Vagina (tissue), 2 donors: Measurements from ENCODE around the gene DAB2IP. TPM values are rescaled to one million over a fixed set of nuclear protein-coding genes. Genes with fewer than 3 reads are reported as not detected.
A peak's percentile ranks its signal among the peaks of the same experiment; 100 is the strongest.

Source experiments
- DNase-seq, 2 donors: peaks; one replicate each; pipeline ENCODE4 v3.0.0-alpha.2; 2017; ENCODE audit errors: extremely low spot score in 2 of 2
- H3K27ac ChIP-seq: fragments of 200-600 bp; sonication (generic); one replicate; pipeline ENCODE4 v1.5.1; 2019
- H3K27me3 ChIP-seq: fragments of 200-600 bp; sonication (generic); one replicate; pipeline ENCODE4 v1.5.1; 2019
- H3K36me3 ChIP-seq, 2 donors: fragments of 200-600 bp; sonication (generic); one replicate each; pipeline ENCODE4 v1.5.1; 2017 to 2019
- H3K4me1 ChIP-seq: fragments of 200-600 bp; sonication (generic); one replicate; pipeline ENCODE4 v1.5.1; 2019
- H3K4me3 ChIP-seq, 2 donors: fragments of 200-600 bp; sonication (generic); 1 replicate in 1 of 2; 2 replicates in 1 of 2; pipeline ENCODE4 v1.5.1; 2016 to 2019
- H3K9me3 ChIP-seq: fragments of 200-600 bp; sonication (generic); one replicate; pipeline ENCODE4 v1.5.1; 2019
- CTCF ChIP-seq, 3 experiments: fragments of 450-650 bp in 2 of 3; fragments of 200-600 bp in 1 of 3; sonication (generic) in 1 of 3; IDR thresholded peaks; one replicate each; pipeline ENCODE4 v1.5.1; 2017 to 2019; ENCODE audit warnings: antibody characterized with exemption in 3 of 3, mild to moderate bottlenecking in 2 of 3, moderate library complexity in 2 of 3
- POLR2A ChIP-seq, 2 donors: fragments of 450-650 bp; IDR thresholded peaks; one replicate each; pipeline ENCODE4 v1.6.1; 2017; ENCODE audit warnings: antibody characterized with exemption in 2 of 2, mild to moderate bottlenecking in 2 of 2, moderate library complexity in 2 of 2
- POLR2AphosphoS5 ChIP-seq, 2 donors: sonication (generic); formaldehyde crosslinking; IDR thresholded peaks; one replicate each; pipeline ENCODE4 v1.9.0; 2017; ENCODE audit warnings: antibody characterized with exemption in 2 of 2, mild to moderate bottlenecking in 2 of 2, low read depth in 1 of 2; ENCODE audit not compliant: insufficient read depth in 1 of 2
- intact Hi-C: fragments of 100-400 bp; cut with DNase I; formaldehyde crosslinking; loops from one replicate; pipeline ENCODE4 v1.15.1; 2023
- total RNA-seq: library from RNA; depleted of rRNA; stranded (reverse); fragments of >200 nt; gene quantifications from one replicate; pipeline ENCODE4 v1.2.3, GENCODE V29; 2016

DAB2IP gene
- total RNA-seq, 1 donor from 2014 or later: 38.8 TPM

DNA sequence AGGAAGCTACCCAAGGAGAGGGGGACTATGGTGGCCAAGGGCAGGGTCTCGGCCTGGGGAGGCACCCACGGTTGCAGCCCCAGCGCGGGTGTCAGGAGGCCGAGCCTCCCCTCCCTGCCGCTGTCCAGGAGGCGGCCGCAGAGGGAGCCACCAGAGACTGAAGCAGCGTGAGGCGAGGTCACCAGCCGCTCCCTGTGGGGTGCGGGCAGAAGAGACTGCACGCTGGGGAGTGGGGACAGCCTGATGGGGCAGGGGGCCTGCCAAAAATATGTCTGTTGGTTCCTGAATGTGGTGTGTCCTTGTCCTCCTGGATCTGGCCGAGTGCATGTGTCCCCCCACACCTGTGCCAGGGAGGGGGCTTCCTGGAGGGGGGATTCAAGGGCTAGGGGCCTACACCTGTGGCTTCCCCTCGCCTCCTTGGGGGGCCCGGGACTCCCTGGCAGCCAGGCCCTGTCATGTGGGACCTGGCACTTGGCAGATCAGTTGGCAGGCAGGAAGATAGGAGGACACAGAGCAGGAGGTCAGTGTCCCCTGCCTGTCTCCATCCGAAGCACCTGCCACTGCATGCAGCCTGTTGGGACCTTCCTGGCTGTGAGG is 131.2 kb downstream of the DAB2IP start:
- TF ChIP-seq POLR2AphosphoS5 (IDR thresholded peaks at IDR 0.05; ENCODE audit: insufficient read depth in 1 of 2, low read depth in 1 of 2) (no peak), POLR2A (IDR thresholded peaks at IDR 0.05) (no peak), CTCF (IDR thresholded peaks at IDR 0.05) (no peak)
- Histone ChIP-seq H3K36me3 (peaks cover 6 to 42% of the 10 kb centered on the region in 2 donors), H3K9me3 (no peaks in the 10 kb centered on the region), H3K27me3 (no peaks in the 10 kb centered on the region), H3K4me3 (no peak overlapping the region), H3K27ac (no peak overlapping the region), H3K4me1 (no peaks in the 10 kb centered on the region)
- DNase-seq: peak in 1 of 2 donors; percentile 64
- intact Hi-C loops: no loop called here

DNA sequence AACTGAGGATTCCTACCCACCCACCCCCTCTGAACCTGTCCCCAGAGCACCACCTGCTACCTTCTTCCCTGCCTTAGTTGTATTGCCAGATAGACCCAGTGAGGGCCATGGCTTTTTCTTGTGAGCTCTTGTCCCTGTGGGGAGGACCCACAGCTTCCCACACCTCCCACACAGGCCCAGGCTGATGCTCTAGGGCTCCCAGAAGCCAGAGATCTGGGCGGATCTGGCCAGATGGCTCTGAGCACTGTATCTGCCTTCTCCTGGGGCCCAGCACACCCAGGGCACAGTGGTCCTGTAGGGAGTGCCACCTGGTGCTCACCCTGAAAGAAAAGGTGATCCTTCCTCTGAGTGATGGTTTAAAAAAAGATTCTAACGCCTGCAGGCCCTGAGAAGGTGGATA is 131.7 kb downstream of the DAB2IP start:
- Histone ChIP-seq H3K9me3 (no peaks in the 10 kb centered on the region), H3K4me1 (no peaks in the 10 kb centered on the region), H3K4me3 (no peak overlapping the region), H3K36me3 (peaks cover 6 to 37% of the 10 kb centered on the region in 2 donors), H3K27ac (no peak overlapping the region), H3K27me3 (no peaks in the 10 kb centered on the region)
- peak in 1 of 2 donors; percentile 84 for DNase-seq
- TF ChIP-seq POLR2AphosphoS5 (IDR thresholded peaks at IDR 0.05; ENCODE audit: insufficient read depth in 1 of 2, low read depth in 1 of 2) (no peak), POLR2A (IDR thresholded peaks at IDR 0.05) (no peak), CTCF (IDR thresholded peaks at IDR 0.05) (no peak)
- intact Hi-C loops: no loop called here

DNA sequence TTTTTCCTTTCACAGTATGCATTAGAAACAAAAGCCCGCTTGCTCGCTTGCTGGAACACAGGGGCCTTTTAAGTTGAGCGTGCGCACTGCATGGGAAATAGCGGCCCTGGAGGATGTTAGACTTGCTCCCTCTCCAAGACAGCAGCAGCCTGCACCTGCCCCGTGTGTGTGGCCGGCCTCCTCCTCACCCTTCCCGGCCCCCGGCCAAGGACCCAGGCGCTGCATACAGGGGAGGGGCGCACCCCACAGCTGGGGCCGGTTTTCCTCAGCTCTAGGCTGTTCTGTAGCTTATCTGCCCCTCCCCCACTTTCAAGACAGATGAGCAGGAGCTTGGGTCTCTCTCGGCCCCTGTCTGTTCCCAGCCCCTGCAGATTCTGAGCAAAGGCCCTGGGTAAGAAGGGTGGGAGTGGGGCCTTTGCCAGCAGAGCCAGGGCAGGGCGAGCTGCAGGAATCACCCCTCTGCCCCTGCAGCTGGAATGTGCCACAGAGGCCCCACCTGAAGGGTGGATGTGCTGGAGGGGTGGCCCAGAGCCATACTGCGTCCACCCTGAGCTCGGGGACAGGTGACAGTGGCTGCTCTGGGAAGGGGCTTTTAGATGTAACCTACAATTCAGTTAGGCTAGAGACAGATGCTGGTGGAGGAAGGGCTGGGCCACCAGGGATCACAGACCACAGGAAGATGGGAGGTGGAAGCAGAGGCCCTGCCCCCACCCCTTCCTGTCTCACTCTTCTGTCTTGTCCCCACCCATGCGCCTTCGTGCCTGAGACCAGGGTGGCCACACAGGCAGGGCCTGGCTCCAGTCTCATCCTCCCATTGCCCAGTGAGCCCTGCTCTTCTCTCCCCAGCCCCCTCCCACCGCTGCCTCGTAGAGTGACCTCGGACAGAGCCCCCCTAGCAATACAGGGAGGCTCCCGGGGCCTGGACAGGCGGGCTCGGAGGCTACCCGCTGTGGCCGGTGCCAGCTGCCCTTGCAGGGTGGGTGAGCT is 132.4 kb downstream of the DAB2IP start:
- Histone ChIP-seq H3K36me3 (peaks cover 6 to 36% of the 10 kb centered on the region in 2 donors), H3K27ac (no peak overlapping the region), H3K4me1 (no peaks in the 10 kb centered on the region), H3K4me3 (no peak overlapping the region), H3K27me3 (no peaks in the 10 kb centered on the region), H3K9me3 (no peaks in the 10 kb centered on the region)
- peak in 1 of 2 donors; percentile 80 for DNase-seq
- intact Hi-C loops: no loop called here
- TF ChIP-seq POLR2A (IDR thresholded peaks at IDR 0.05): no peak
- no peak for TF ChIP-seq CTCF (IDR thresholded peaks at IDR 0.05)
- no peak for TF ChIP-seq POLR2AphosphoS5 (IDR thresholded peaks at IDR 0.05; ENCODE audit: insufficient read depth in 1 of 2, low read depth in 1 of 2)

DNA sequence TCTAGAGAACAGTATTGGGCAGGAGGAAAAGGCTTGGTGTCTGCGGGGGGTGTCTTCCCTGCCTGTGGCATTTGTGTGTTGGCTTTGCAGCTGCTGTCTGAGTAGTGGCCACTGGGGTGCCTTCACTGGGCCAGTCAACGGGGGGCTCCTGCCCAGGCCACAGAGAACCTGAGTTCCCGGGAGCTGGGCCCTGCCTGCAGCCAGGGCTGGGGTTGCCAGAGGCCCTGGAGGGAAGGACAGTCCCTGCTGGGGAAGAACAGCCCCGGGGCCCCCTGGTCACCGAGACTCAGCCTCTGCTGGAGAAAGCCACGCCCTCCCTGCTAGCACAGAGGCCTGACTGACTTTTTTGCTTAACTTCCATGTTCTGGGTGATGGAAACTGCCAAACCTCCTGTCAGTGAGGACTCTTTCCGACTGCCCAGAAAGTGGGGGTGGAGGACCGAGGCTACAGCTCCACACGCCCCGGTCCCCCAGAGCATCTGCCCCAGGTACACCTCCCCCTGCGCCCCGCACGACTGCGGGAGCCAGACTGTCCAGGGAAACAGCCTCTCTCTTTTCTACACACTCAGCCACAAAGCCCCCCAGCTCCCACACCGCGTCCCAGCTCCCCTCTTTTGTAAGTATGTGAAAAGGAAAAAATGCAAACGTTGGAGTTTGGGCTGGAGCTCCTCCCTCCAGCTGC is 133.4 kb downstream of the DAB2IP start:
- intact Hi-C loops: no loop called here
- DNase-seq: peak in 1 of 2 donors; percentile 82
- H3K27ac ChIP-seq: no peak overlapping the region
- H3K36me3 ChIP-seq: peaks cover 6 to 32% of the 10 kb centered on the region in 2 donors
- TF ChIP-seq POLR2AphosphoS5 (IDR thresholded peaks at IDR 0.05; ENCODE audit: insufficient read depth in 1 of 2, low read depth in 1 of 2) (no peak), CTCF (IDR thresholded peaks at IDR 0.05) (no peak), POLR2A (IDR thresholded peaks at IDR 0.05) (no peak)
- no peak overlapping the region for H3K4me3 ChIP-seq
- no peaks in the 10 kb centered on the region for H3K4me1 ChIP-seq
- no peaks in the 10 kb centered on the region for H3K27me3 ChIP-seq
- H3K9me3 ChIP-seq: no peaks in the 10 kb centered on the region
